HG03565 (cell line): ENCODE data around the gene RAX2.
A peak's percentile ranks its signal among the peaks of the same experiment; 100 is the strongest.
"Not testable (repeated sequence)": the region's sequence is repeated elsewhere in the genome, so short reads cannot be mapped to it uniquely, and the experiment has no call there.

Source experiments
- ATAC-seq: cut with Tn5 transposase; IDR thresholded peaks from one replicate; pipeline ENCODE4 v1.9.1; 2021; ENCODE audit warnings: mild to moderate bottlenecking, moderate library complexity; ENCODE audit not compliant: unreplicated experiment

RAX2 gene

GRCh38 chr19:3761382-3762129 lies 10.5 kb downstream of the RAX2 start, which contains the start of gene APBA3:
APBA3 (minus strand) TSS chr19:3761692; CDS start chr19:3760264, 1,428 bp downstream.
- peak; percentile 38 for ATAC-seq

- no peak for ATAC-seq
Observed at GRCh38 chr19:3760871-3761361, 11.1 kb downstream of the RAX2 start.

GRCh38 chr19:3759482-3760254 lies 12.4 kb downstream of the RAX2 start:
- ATAC-seq, result no peak

- ATAC-seq, result not testable (repeated sequence)
Observed at GRCh38 chr19:3758297-3758696, 13.7 kb downstream of the RAX2 start.

- ATAC-seq, result not testable (repeated sequence)
Observed at GRCh38 chr19:3757705-3758104, 14.3 kb downstream of the RAX2 start.

- no peak for ATAC-seq
Observed at GRCh38 chr19:3753631-3754410, 18.2 kb downstream of the RAX2 start.

GRCh38 chr19:3752492-3752891 lies 19.5 kb downstream of the RAX2 start:
- ATAC-seq, result no peak

- ATAC-seq, result no peak
Observed at GRCh38 chr19:3751236-3751635, 20.8 kb downstream of the RAX2 start.

GRCh38 chr19:3750211-3750610 lies 21.8 kb downstream of the RAX2 start:
- ATAC-seq, result no peak

GRCh38 chr19:3748965-3749364 lies 23.1 kb downstream of the RAX2 start:
- ATAC-seq, result no peak

- ATAC-seq, result no peak
Observed at GRCh38 chr19:3746371-3747056, 25.5 kb downstream of the RAX2 start.

- no peak for ATAC-seq
Observed at GRCh38 chr19:3745363-3746045, 26.5 kb downstream of the RAX2 start.

- ATAC-seq, result no peak
Observed at GRCh38 chr19:3743486-3743885, 28.5 kb downstream of the RAX2 start.

- no peak for ATAC-seq
Observed at GRCh38 chr19:3740431-3740830, 31.6 kb downstream of the RAX2 start.

- ATAC-seq, result no peak
Observed at GRCh38 chr19:3738477-3739220, 33.4 kb downstream of the RAX2 start.

GRCh38 chr19:3737487-3738205 lies 34.4 kb downstream of the RAX2 start:
- ATAC-seq, result no peak

- no peak for ATAC-seq
Observed at GRCh38 chr19:3736106-3736724, 35.8 kb downstream of the RAX2 start.

GRCh38 chr19:3734310-3734600 lies 37.8 kb downstream of the RAX2 start:
- no peak for ATAC-seq
